HG03439 (cell line): ENCODE results near the gene SUN2.
A peak's percentile ranks its signal among the peaks of the same experiment; 100 is the strongest.

ENCODE experiments used
- ATAC-seq: cut with Tn5 transposase; IDR thresholded peaks from one replicate; pipeline ENCODE4 v1.9.1; 2021; ENCODE audit warnings: mild to moderate bottlenecking, moderate library complexity; ENCODE audit not compliant: unreplicated experiment

The SUN2 gene

GRCh38 chr22:38755155-38755910 is 465 bp downstream of the SUN2 start:
- peak; percentile 35 for ATAC-seq

- ATAC-seq, result no peak
These were observed 1.0 kb downstream of the SUN2 start for GRCh38 chr22:38754751-38755154.

- ATAC-seq, result no peak
These were observed 1.6 kb downstream of the SUN2 start for GRCh38 chr22:38753948-38754750.

- peak; percentile 39 for ATAC-seq
These were observed 4.1 kb downstream of the SUN2 start for GRCh38 chr22:38751422-38752346.

- no peak for ATAC-seq
These were observed 4.8 kb downstream of the SUN2 start for GRCh38 chr22:38751066-38751421.

- no peak for ATAC-seq
These were observed 5.2 kb downstream of the SUN2 start for GRCh38 chr22:38750638-38751037.

- no peak for ATAC-seq
These were observed 5.7 kb downstream of the SUN2 start for GRCh38 chr22:38750104-38750503.

GRCh38 chr22:38748487-38749136 is 7.2 kb downstream of the SUN2 start:
- ATAC-seq, result no peak

GRCh38 chr22:38745676-38746460 is 9.9 kb downstream of the SUN2 start:
- no peak for ATAC-seq

- no peak for ATAC-seq
These were observed 10.8 kb downstream of the SUN2 start for GRCh38 chr22:38744981-38745380.

GRCh38 chr22:38742176-38742942 is 13.4 kb downstream of the SUN2 start:
- no peak for ATAC-seq

GRCh38 chr22:38741576-38741975 is 14.2 kb downstream of the SUN2 start:
- no peak for ATAC-seq

GRCh38 chr22:38741166-38741565 is 14.6 kb downstream of the SUN2 start:
- ATAC-seq, result no peak

- ATAC-seq, result no peak
These were observed 15.0 kb downstream of the SUN2 start for GRCh38 chr22:38740754-38741153.

GRCh38 chr22:38740116-38740723 is 15.6 kb downstream of the SUN2 start:
- no peak for ATAC-seq

- no peak for ATAC-seq
These were observed 16.3 kb downstream of the SUN2 start for GRCh38 chr22:38739300-38740055.

GRCh38 chr22:38738475-38739070 is 17.2 kb downstream of the SUN2 start:
- ATAC-seq, result no peak
